WERI-Rb-1 (cell line): ENCODE data around the gene ANXA4.

Experiments
- DNase-seq: peaks from one replicate; pipeline ENCODE4 v3.0.0-alpha.2; 2020
- H3K27ac ChIP-seq: fragments of 250-450 bp; sonication (Bioruptor Pico); 2 replicates; pipeline ENCODE4 v1.5.1; 2020; ENCODE audit warnings: mild to moderate bottlenecking, moderate library complexity
- H3K27me3 ChIP-seq: fragments of 250-450 bp; sonication (Bioruptor Pico); 2 replicates; pipeline ENCODE4 v1.5.1; 2021; ENCODE audit warnings: mild to moderate bottlenecking, low read depth, moderate library complexity; ENCODE audit not compliant: insufficient read depth, severe bottlenecking
- H3K36me3 ChIP-seq: fragments of 250-450 bp; sonication (Bioruptor Pico); 2 replicates; pipeline ENCODE4 v1.5.1; 2020; ENCODE audit warnings: mild to moderate bottlenecking, moderate library complexity
- H3K4me3 ChIP-seq: 2 replicates; pipeline ENCODE4 v1.5.1; 2011; ENCODE audit warnings: low read depth, mild to moderate bottlenecking, control low read depth, low read length
- H3K9me3 ChIP-seq: fragments of 250-450 bp; sonication (Bioruptor Pico); 2 replicates; pipeline ENCODE4 v1.5.1; 2021; ENCODE audit warnings: mild to moderate bottlenecking, moderate library complexity; ENCODE audit not compliant: severe bottlenecking
- TF ChIP-seq, protein P1 (sequence below): IDR thresholded peaks from 2 replicates; pipeline ENCODE4 v1.5.1; 2011; ENCODE audit warnings: low read depth, mild to moderate bottlenecking, control low read depth, inconsistent platforms, low read length

The ANXA4 gene

DNA sequence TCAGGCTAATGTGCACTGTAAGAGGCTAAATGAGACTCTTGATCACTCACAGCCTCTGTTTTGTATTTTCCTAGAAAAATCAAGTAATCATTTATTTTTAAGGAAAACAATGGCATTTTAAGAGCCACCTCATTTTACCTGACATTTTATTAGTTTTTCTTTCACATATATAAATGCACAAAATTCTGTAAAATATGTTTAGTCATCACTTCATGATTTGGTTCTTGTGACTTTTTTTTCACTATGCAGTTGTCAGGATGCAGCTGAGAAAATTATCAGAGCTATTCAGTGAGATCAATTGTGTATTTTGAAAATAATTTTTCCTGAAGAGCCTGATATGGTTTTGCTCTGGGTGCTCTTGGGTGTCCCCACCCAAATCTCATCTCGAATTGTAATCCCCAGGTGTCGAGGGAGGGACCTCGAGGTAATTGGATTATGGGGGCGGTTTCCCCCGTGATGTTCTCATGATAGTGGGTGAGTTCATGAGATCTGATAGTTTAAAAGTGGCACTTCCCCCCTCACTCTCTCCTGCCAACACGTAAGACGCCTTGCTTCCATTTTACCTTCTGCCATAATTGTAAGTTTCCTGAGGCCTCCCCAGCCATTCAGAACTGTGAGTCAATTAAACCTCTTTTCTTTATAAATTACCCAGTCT lies 16.1 kb upstream of the ANXA4 start:
- no peaks in the 10 kb centered on the region for H3K9me3 ChIP-seq
- TF ChIP-seq, protein P1, sequence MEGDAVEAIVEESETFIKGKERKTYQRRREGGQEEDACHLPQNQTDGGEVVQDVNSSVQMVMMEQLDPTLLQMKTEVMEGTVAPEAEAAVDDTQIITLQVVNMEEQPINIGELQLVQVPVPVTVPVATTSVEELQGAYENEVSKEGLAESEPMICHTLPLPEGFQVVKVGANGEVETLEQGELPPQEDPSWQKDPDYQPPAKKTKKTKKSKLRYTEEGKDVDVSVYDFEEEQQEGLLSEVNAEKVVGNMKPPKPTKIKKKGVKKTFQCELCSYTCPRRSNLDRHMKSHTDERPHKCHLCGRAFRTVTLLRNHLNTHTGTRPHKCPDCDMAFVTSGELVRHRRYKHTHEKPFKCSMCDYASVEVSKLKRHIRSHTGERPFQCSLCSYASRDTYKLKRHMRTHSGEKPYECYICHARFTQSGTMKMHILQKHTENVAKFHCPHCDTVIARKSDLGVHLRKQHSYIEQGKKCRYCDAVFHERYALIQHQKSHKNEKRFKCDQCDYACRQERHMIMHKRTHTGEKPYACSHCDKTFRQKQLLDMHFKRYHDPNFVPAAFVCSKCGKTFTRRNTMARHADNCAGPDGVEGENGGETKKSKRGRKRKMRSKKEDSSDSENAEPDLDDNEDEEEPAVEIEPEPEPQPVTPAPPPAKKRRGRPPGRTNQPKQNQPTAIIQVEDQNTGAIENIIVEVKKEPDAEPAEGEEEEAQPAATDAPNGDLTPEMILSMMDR = no peak
- H3K27me3 ChIP-seq = no peaks in the 10 kb centered on the region
- no peak overlapping the region for H3K27ac ChIP-seq
- no peaks in the 10 kb centered on the region for H3K36me3 ChIP-seq
- DNase-seq = no peak
- no peak overlapping the region for H3K4me3 ChIP-seq

DNA sequence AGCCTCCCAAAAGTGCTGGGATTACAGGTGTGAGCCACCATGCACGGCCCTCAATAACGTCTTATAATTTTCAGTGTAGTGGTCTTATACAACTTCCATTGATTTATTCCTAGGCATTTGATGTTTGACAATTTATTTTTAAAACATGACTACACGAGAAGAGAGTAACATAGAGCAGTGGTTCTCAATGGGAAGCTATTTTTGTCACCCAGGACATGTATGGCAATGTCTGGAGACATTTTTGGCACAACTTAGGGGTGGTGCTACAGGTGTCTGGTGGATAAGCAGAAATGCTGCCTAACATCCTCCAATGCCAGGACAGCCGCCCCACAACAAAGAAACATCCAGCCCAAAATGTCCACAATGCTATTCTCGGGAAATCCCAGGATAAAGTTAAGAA lies 12.7 kb upstream of the ANXA4 start:
- TF ChIP-seq, protein P1 = no peak
- Histone ChIP-seq H3K36me3 (no peaks in the 10 kb centered on the region), H3K4me3 (no peak overlapping the region), H3K27me3 (no peaks in the 10 kb centered on the region), H3K27ac (no peak overlapping the region), H3K9me3 (no peaks in the 10 kb centered on the region)
- no peak for DNase-seq

DNA sequence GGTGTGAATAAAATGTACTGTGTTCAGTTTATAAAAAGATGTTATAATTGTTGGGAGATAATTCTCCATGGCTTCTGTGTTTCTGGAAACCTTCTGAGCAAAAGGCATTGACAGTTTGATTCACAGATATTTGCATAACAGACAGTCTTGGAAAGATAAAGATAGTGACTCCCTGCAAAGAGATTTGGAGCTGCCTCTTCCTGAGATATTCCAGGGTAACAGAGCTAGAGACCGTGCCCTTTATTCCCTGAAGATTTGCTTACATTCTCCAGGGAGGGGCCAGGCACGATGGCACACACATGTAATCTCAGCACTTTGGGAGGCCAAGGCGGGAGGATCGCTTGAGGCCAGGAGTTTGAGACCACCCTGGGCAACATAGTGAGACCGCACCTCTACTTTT lies 12.2 kb upstream of the ANXA4 start:
- TF ChIP-seq, protein P1 = no peak
- no peak overlapping the region for H3K4me3 ChIP-seq
- H3K36me3 ChIP-seq = no peaks in the 10 kb centered on the region
- H3K9me3 ChIP-seq = no peaks in the 10 kb centered on the region
- no peaks in the 10 kb centered on the region for H3K27me3 ChIP-seq
- no peak for DNase-seq
- H3K27ac ChIP-seq = no peak overlapping the region

DNA sequence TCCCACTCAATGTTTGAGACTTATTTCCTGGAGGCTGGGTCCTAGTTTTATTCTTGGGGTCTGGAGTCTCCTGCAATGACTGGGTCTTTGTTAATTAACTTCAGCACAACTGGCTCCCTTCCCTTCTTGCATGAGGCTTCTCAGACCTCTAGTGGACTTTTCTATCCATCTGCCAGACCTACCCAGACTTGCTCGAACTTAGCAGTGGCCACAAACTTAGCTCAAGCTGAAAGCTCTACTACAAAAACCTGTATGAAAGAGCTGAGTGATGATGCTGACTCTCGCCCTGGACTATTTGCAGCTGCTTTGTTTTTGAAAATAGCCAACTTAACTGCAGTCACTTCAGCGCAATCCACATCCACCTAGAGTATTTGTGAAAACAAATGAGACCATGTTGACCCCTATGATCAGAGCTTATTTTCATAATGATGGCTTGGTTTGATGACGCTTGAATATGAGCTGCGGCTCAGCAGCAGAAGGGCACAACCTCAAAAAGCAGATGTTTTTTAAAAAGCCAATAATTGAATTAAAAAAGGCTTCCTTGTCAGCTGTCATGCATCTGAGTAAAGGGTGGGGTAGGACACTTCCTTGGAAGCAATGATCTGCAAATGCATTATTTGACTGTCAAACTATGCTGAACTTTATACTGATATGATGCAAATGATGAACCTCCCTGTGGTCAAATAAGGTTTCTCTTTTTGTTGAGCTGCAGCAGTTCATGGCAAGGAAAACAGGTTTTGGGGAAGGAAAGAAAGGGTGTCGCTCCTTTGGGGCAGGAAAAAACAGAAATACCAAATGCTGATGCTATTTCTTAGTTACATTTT lies 10.6 kb upstream of the ANXA4 start:
- no peak overlapping the region for H3K4me3 ChIP-seq
- H3K27me3 ChIP-seq = no peaks in the 10 kb centered on the region
- no peak overlapping the region for H3K27ac ChIP-seq
- DNase-seq = no peak
- no peaks in the 10 kb centered on the region for H3K9me3 ChIP-seq
- H3K36me3 ChIP-seq = no peaks in the 10 kb centered on the region
- TF ChIP-seq, protein P1 = no peak

DNA sequence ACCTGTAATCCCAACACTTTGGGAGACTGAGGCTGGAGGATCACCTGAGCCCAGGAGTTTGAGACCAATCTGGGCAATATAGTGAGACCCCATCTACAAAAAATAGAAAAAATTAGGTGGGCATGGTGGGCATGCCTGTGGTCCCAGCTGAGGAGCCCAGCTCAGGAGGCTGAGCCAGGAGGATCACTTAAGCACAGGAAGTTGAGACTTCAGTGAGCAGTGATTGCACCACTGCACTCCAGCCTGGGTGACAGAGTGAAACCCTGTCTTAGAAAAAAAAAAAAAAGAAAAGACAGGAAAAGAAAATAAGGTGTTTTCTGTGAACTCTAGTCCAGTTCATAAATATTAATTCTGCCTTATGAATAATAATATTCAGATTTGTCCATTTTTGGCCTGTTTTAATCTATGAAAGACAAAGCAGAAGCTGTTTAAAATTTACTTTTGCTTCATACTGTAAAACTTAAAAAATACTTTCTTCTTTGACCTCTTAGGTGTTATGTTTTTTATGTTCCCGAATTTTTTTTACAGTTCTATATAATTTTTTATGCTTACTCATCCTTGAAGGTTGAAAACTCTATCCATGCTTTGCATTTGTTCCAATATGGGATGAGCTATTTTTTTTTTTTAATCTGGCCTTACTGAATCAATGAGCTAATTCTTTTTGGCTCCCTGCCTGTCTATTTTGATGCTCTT lies 8.4 kb upstream of the ANXA4 start:
- no peaks in the 10 kb centered on the region for H3K27me3 ChIP-seq
- no peaks in the 10 kb centered on the region for H3K9me3 ChIP-seq
- H3K4me3 ChIP-seq = no peak overlapping the region
- DNase-seq = no peak
- TF ChIP-seq, protein P1 = no peak
- H3K36me3 ChIP-seq = no peaks in the 10 kb centered on the region
- H3K27ac ChIP-seq = no peak overlapping the region
